CD14-positive monocyte (primary cell): ENCODE measurements around the gene GATA5. TPM values are rescaled to one million over a fixed set of nuclear protein-coding genes. Genes with fewer than 3 reads are reported as not detected.

Source experiments
- DNase-seq, 3 donors: peaks; one replicate each; pipeline ENCODE4 v3.0.0-alpha.2; 2011 to 2022
- H2AFZ ChIP-seq: 2 replicates; pipeline ENCODE4 v1.6.0; 2012; ENCODE audit warnings: mild to moderate bottlenecking, low read depth, low read length, inconsistent platforms; ENCODE audit not compliant: insufficient read depth, poor library complexity, severe bottlenecking
- H3K27ac ChIP-seq, 2 donors: 1 replicate in 1 of 2; 2 replicates in 1 of 2; pipeline ENCODE4 v1.5.1; 2012 to 2013; ENCODE audit warnings: low read length in 2 of 2, control low read depth in 1 of 2, inconsistent platforms in 1 of 2, low read depth in 1 of 2, mild to moderate bottlenecking in 1 of 2
- H3K27me3 ChIP-seq, 2 donors: one replicate each; pipeline versions ENCODE4 v1.6.0 to v1.6.1; 2011 to 2013; ENCODE audit warnings: low read length in 2 of 2; ENCODE audit not compliant: control insufficient read depth in 2 of 2, insufficient read depth in 2 of 2
- H3K36me3 ChIP-seq, 2 donors: replicated peaks in 1 of 2; 1 replicate in 1 of 2; 2 replicates in 1 of 2; pipeline versions ENCODE4 v1.5.1 to v1.6.1; 2012 to 2013; ENCODE audit warnings: low read length in 2 of 2, control low read depth in 1 of 2, inconsistent platforms in 1 of 2, mild to moderate bottlenecking in 1 of 2; ENCODE audit not compliant: insufficient read depth in 2 of 2, control insufficient read depth in 1 of 2
- H3K4me1 ChIP-seq, 2 donors: 1 replicate in 1 of 2; 2 replicates in 1 of 2; pipeline versions ENCODE4 v1.5.1 to v1.6.1; 2012 to 2013; ENCODE audit warnings: low read length in 2 of 2, control low read depth in 1 of 2, inconsistent platforms in 1 of 2, mild to moderate bottlenecking in 1 of 2, moderate library complexity in 1 of 2; ENCODE audit not compliant: insufficient read depth in 2 of 2, control insufficient read depth in 1 of 2
- H3K4me2 ChIP-seq: replicated peaks from 2 replicates; pipeline ENCODE3; 2012; ENCODE audit warnings: low read length, moderate library complexity, mild to moderate bottlenecking; ENCODE audit not compliant: poor library complexity, severe bottlenecking; ENCODE audit errors: extremely low read depth
- H3K4me3 ChIP-seq, 3 experiments: fragments of 200-600 bp in 1 of 3; sonication (generic) in 1 of 3; replicated peaks in 1 of 3; 1 replicate in 2 of 3; 2 replicates in 1 of 3; pipeline ENCODE4 v1.5.1; 2011 to 2013; ENCODE audit warnings: low read length in 3 of 3, mild to moderate bottlenecking in 3 of 3, control low read depth in 2 of 3, low read depth in 2 of 3, inconsistent platforms in 1 of 3, moderate library complexity in 1 of 3
- H3K79me2 ChIP-seq: 2 replicates; pipeline ENCODE4 v1.6.0; 2012; ENCODE audit warnings: mild to moderate bottlenecking, control low read depth, inconsistent platforms, low read length, moderate library complexity; ENCODE audit not compliant: insufficient read depth
- H3K9ac ChIP-seq: 2 replicates; pipeline ENCODE4 v1.6.0; 2017; ENCODE audit warnings: low read length, mild to moderate bottlenecking; ENCODE audit not compliant: insufficient read depth, poor library complexity, severe bottlenecking
- H3K9me3 ChIP-seq, 2 donors: replicated peaks in 1 of 2; 1 replicate in 1 of 2; 2 replicates in 1 of 2; pipeline versions ENCODE4 v1.5.1 to v1.6.1; 2012 to 2013; ENCODE audit warnings: low read length in 2 of 2, control low read depth in 1 of 2; ENCODE audit not compliant: control insufficient read depth in 1 of 2, insufficient read depth in 1 of 2
- H4K20me1 ChIP-seq: 2 replicates; pipeline ENCODE4 v1.6.0; 2012; ENCODE audit warnings: mild to moderate bottlenecking, low read length, control low read depth, moderate library complexity; ENCODE audit not compliant: insufficient read depth
- H3K27ac Mint-ChIP-seq, 7 donors: one replicate each; pipeline ENCODE4 v1.8.0; 2020; ENCODE audit warnings: mild to moderate bottlenecking in 7 of 7, mixed read lengths in 7 of 7, moderate library complexity in 6 of 7, inconsistent platforms in 2 of 7
- H3K27me3 Mint-ChIP-seq, 3 donors: one replicate each; pipeline ENCODE4 v1.8.0; 2021 to 2022; ENCODE audit warnings: low read depth in 3 of 3, mild to moderate bottlenecking in 3 of 3, mixed read lengths in 3 of 3, moderate library complexity in 3 of 3, inconsistent platforms in 1 of 3
- H3K36me3 Mint-ChIP-seq, 2 donors: one replicate each; pipeline ENCODE4 v1.8.0; 2020; ENCODE audit warnings: mixed read lengths in 2 of 2, inconsistent platforms in 1 of 2, mild to moderate bottlenecking in 1 of 2
- H3K4me1 Mint-ChIP-seq: one replicate; pipeline ENCODE4 v1.8.0; 2020; ENCODE audit warnings: mild to moderate bottlenecking, mixed read lengths
- H3K4me3 Mint-ChIP-seq, 2 donors: one replicate each; pipeline ENCODE4 v1.8.0; 2020; ENCODE audit warnings: mild to moderate bottlenecking in 2 of 2, mixed read lengths in 2 of 2, moderate library complexity in 1 of 2
- H3K9me3 Mint-ChIP-seq, 7 donors: one replicate each; pipeline ENCODE4 v1.8.0; 2020 to 2022; ENCODE audit warnings: mixed read lengths in 7 of 7, mild to moderate bottlenecking in 6 of 7, moderate library complexity in 6 of 7, inconsistent platforms in 2 of 7
- WGBS: methylation state at CpG from one replicate; pipeline ENCODE4 v1.1.5; 2013; ENCODE audit warnings: missing lambda C conversion rate; ENCODE audit not compliant: insufficient coverage; 5-methylcytosine and 5-hydroxymethylcytosine counted together
- intact Hi-C, 2 donors: fragments of 100-400 bp; cut with micrococcal nuclease; formaldehyde crosslinking; loops; one replicate each; pipeline versions ENCODE4 v1.15.0 to v1.15.1; 2023
- polyA plus RNA-seq, 3 donors: library from polyadenylated mRNA; depleted of rRNA in 1 of 3; unstranded in 2 of 3; stranded (reverse) in 1 of 3; fragments of 300-500 nt in 2 of 3; fragments of >200 nt in 1 of 3; fragmentation: Illumina TruSeq in 2 of 3; gene quantifications; 1 replicate in 2 of 3; 2 replicates in 1 of 3; pipeline ENCODE4 v1.2.3, GENCODE V29; 2012 to 2021
- TF ChIP-seq, protein P1 (sequence below): fragments of 200-600 bp; IDR thresholded peaks from one replicate; pipeline ENCODE4 v1.8.0; 2022; ENCODE audit warnings: antibody characterized with exemption, mild to moderate bottlenecking

GATA5 gene
- polyA plus RNA-seq, 3 donors = not detected

- H3K4me1 Mint-ChIP-seq = peaks cover 8% of the 10 kb centered on the region
- Histone ChIP-seq H3K36me3 (no peaks in the 10 kb centered on the region), H3K27ac (no peak overlapping the region), H4K20me1 (no peaks in the 10 kb centered on the region), H3K4me1 (no peaks in the 10 kb centered on the region), H2AFZ (no peak overlapping the region), H3K9ac (no peak overlapping the region), H3K79me2 (no peaks in the 10 kb centered on the region), H3K27me3 (peaks cover 7 to 64% of the 10 kb centered on the region in 2 donors), H3K4me3 (no peak overlapping the region), H3K9me3 (no peaks in the 10 kb centered on the region), H3K4me2 (no peak overlapping the region)
- H3K27me3 Mint-ChIP-seq = peaks cover 67 to 89% (median 79%) of the 10 kb centered on the region in 3 donors
- WGBS = 62% methylated on average over 16 of the region's 17 CpGs
- H3K27ac Mint-ChIP-seq = no peak overlapping the region
- H3K36me3 Mint-ChIP-seq = no peaks in the 10 kb centered on the region
- H3K9me3 Mint-ChIP-seq = peaks cover 0 to under 1% (median 0%) of the 10 kb centered on the region in 7 donors
- intact Hi-C loops = no loop called here
- no peak for DNase-seq
- no peak overlapping the region for H3K4me3 Mint-ChIP-seq
- TF ChIP-seq, protein P1, sequence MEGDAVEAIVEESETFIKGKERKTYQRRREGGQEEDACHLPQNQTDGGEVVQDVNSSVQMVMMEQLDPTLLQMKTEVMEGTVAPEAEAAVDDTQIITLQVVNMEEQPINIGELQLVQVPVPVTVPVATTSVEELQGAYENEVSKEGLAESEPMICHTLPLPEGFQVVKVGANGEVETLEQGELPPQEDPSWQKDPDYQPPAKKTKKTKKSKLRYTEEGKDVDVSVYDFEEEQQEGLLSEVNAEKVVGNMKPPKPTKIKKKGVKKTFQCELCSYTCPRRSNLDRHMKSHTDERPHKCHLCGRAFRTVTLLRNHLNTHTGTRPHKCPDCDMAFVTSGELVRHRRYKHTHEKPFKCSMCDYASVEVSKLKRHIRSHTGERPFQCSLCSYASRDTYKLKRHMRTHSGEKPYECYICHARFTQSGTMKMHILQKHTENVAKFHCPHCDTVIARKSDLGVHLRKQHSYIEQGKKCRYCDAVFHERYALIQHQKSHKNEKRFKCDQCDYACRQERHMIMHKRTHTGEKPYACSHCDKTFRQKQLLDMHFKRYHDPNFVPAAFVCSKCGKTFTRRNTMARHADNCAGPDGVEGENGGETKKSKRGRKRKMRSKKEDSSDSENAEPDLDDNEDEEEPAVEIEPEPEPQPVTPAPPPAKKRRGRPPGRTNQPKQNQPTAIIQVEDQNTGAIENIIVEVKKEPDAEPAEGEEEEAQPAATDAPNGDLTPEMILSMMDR = no peak
These were observed 9.9 kb upstream of the GATA5 start for GRCh38 chr20:62485701-62486089.

GRCh38 chr20:62485062-62485700 is 9.4 kb upstream of the GATA5 start:
- Mint-ChIP-seq H3K9me3 (no peaks in the 10 kb centered on the region), H3K4me3 (peak overlapping the region in 1 of 2 donors; percentile 21), H3K4me1 (peaks cover 8% of the 10 kb centered on the region), H3K27ac (no peak overlapping the region), H3K27me3 (peaks cover 67 to 94% (median 77%) of the 10 kb centered on the region in 3 donors), H3K36me3 (no peaks in the 10 kb centered on the region)
- Histone ChIP-seq H3K4me1 (no peaks in the 10 kb centered on the region), H2AFZ (no peak overlapping the region), H3K9me3 (no peaks in the 10 kb centered on the region), H3K9ac (no peak overlapping the region), H3K79me2 (no peaks in the 10 kb centered on the region), H3K4me2 (no peak overlapping the region), H3K27ac (no peak overlapping the region), H3K4me3 (no peak overlapping the region), H3K36me3 (no peaks in the 10 kb centered on the region), H4K20me1 (no peaks in the 10 kb centered on the region), H3K27me3 (peaks cover 7 to 69% of the 10 kb centered on the region in 2 donors)
- intact Hi-C loops = no loop called here
- no peak for DNase-seq
- 17% methylated on average over 12 of the region's 21 CpGs for WGBS
- TF ChIP-seq, protein P1 = no peak
